WTC11 (cell line): Measurements from ENCODE around the gene LHPP. TPM values are rescaled to one million over a fixed set of nuclear protein-coding genes. Genes with fewer than 3 reads are reported as not detected.

Source experiments
- ATAC-seq: fragments of 200-7000 bp; cut with Tn5 transposase; 2 replicates; pipeline ENCODE4 v1.10.0; 2021; ENCODE audit warnings: mild to moderate bottlenecking, moderate library complexity
- CTCF ChIA-PET: fragments of 300-600 bp; sonication (Branson Sonifier 250); formaldehyde crosslinking; loops from one replicate; lab custom pipeline; 2021; ENCODE audit warnings: antibody characterized with exemption; lab: Charles Lee
- POLR2A ChIA-PET: fragments of 350-600 bp; sonication (Branson Sonifier 250); formaldehyde crosslinking; loops from one replicate; lab custom pipeline; 2021; ENCODE audit warnings: antibody characterized with exemption; lab: Charles Lee
- DNase-seq: peaks from one replicate; pipeline ENCODE4 v3.0.0; 2021; ENCODE audit warnings: low spot score
- H3K27ac Mint-ChIP-seq: 2 replicates; pipeline ENCODE4 v1.8.0; 2021; ENCODE audit warnings: mixed read lengths
- H3K27me3 Mint-ChIP-seq: 2 replicates; pipeline ENCODE4 v1.8.0; 2021; ENCODE audit warnings: low read depth, mild to moderate bottlenecking, moderate library complexity, mixed read lengths
- H3K36me3 Mint-ChIP-seq: 2 replicates; pipeline ENCODE4 v1.8.0; 2021; ENCODE audit warnings: mixed read lengths
- H3K4me1 Mint-ChIP-seq: 2 replicates; pipeline ENCODE4 v1.8.0; 2022; ENCODE audit warnings: mixed read lengths
- H3K4me3 Mint-ChIP-seq: 2 replicates; pipeline ENCODE4 v1.8.0; 2021; ENCODE audit warnings: mild to moderate bottlenecking, moderate library complexity, mixed read lengths
- H3K9me3 Mint-ChIP-seq: 2 replicates; pipeline ENCODE4 v1.8.0; 2021; ENCODE audit warnings: mixed read lengths
- FOXJ3 ChIP-seq: sonication (generic); formaldehyde crosslinking; IDR thresholded peaks from 2 replicates; pipeline ENCODE4 v1.9.0; 2021; ENCODE audit warnings: missing genetic modification reagents, mild to moderate bottlenecking, borderline replicate concordance
- GRHL2 ChIP-seq: fragments of 250-450 bp; sonication (Bioruptor Pico); IDR thresholded peaks from 2 replicates; pipeline ENCODE4 v1.8.0; 2022; ENCODE audit warnings: mild to moderate bottlenecking, moderate library complexity; ENCODE audit not compliant: insufficient replicate concordance, severe bottlenecking
- NFE2L1 ChIP-seq: sonication (generic); formaldehyde crosslinking; IDR thresholded peaks from 2 replicates; pipeline ENCODE4 v1.8.1; 2023; ENCODE audit warnings: missing genetic modification reagents
- NR3C1 ChIP-seq: sonication (generic); formaldehyde crosslinking; conservative IDR thresholded peaks from 2 replicates; pipeline ENCODE4 v1.8.1; 2023; ENCODE audit warnings: low read depth, mild to moderate bottlenecking, missing genetic modification reagents
- OVOL2 ChIP-seq: fragments of 250-450 bp; sonication (Bioruptor Pico); IDR thresholded peaks from 2 replicates; pipeline ENCODE4 v1.9.0; 2021; ENCODE audit warnings: mild to moderate bottlenecking, borderline replicate concordance
- RORB ChIP-seq: fragments of 250-450 bp; sonication (Bioruptor Pico); IDR thresholded peaks from 2 replicates; pipeline ENCODE4 v1.9.0; 2021; ENCODE audit warnings: mild to moderate bottlenecking
- SP1 ChIP-seq: sonication (generic); formaldehyde crosslinking; conservative IDR thresholded peaks from 2 replicates; pipeline ENCODE4 v1.8.1; 2022; ENCODE audit warnings: missing genetic modification reagents
- TEAD1 ChIP-seq: sonication (generic); formaldehyde crosslinking; IDR thresholded peaks from 2 replicates; pipeline ENCODE4 v1.8.0; 2022; ENCODE audit warnings: mild to moderate bottlenecking, missing genetic modification reagents
- ZBTB21 ChIP-seq: sonication (generic); formaldehyde crosslinking; IDR thresholded peaks from 2 replicates; pipeline ENCODE4 v1.8.1; 2023; ENCODE audit warnings: mild to moderate bottlenecking, missing genetic modification reagents, borderline replicate concordance
- ZNF121 ChIP-seq: sonication (generic); formaldehyde crosslinking; IDR thresholded peaks from 2 replicates; pipeline ENCODE4 v1.8.0; 2023; ENCODE audit warnings: missing genetic modification reagents
- ZNF263 ChIP-seq: sonication (generic); formaldehyde crosslinking; IDR thresholded peaks from 2 replicates; pipeline ENCODE4 v1.8.1; 2022; ENCODE audit warnings: low read depth, mild to moderate bottlenecking, moderate library complexity, missing genetic modification reagents
- ZNF317 ChIP-seq: sonication (generic); formaldehyde crosslinking; IDR thresholded peaks from 2 replicates; pipeline ENCODE4 v1.8.1; 2023; ENCODE audit warnings: low read depth, mild to moderate bottlenecking, moderate library complexity, missing genetic modification reagents, borderline replicate concordance
- ZNF416 ChIP-seq: fragments of 250-450 bp; sonication (Bioruptor Pico); IDR thresholded peaks from 2 replicates; pipeline ENCODE4 v1.9.0; 2021; ENCODE audit warnings: mild to moderate bottlenecking, inconsistent platforms
- total RNA-seq: library from RNA; stranded (reverse); gene quantifications from 3 replicates; pipeline ENCODE4 v1.2.3, GENCODE V29; 2021
- TF ChIP-seq, protein P1 (sequence below): sonication (generic); formaldehyde crosslinking; IDR thresholded peaks from 2 replicates; pipeline ENCODE4 v1.8.1; 2022; ENCODE audit warnings: mild to moderate bottlenecking, missing genetic modification reagents, moderate library complexity, borderline replicate concordance
- TF ChIP-seq, protein P2 (sequence below): sonication (generic); formaldehyde crosslinking; IDR thresholded peaks from 2 replicates; pipeline ENCODE4 v1.8.1; 2023; ENCODE audit warnings: mild to moderate bottlenecking, missing genetic modification reagents, moderate library complexity
- TF ChIP-seq, protein P3 (sequence below): fragments of 250-450 bp; sonication (Bioruptor Pico); IDR thresholded peaks from 2 replicates; pipeline ENCODE4 v2.1.2; 2022; ENCODE audit warnings: mild to moderate bottlenecking, moderate library complexity
- TF ChIP-seq, protein P4 (sequence below): sonication (generic); formaldehyde crosslinking; IDR thresholded peaks from 2 replicates; pipeline ENCODE4 v1.8.0; 2022; ENCODE audit warnings: mild to moderate bottlenecking, missing genetic modification reagents
- TF ChIP-seq, protein P5 (sequence below): sonication (generic); formaldehyde crosslinking; IDR thresholded peaks from 2 replicates; pipeline ENCODE4 v1.8.0; 2022; ENCODE audit warnings: mild to moderate bottlenecking, missing genetic modification reagents
- TF ChIP-seq, protein P6 (sequence below): sonication (generic); formaldehyde crosslinking; IDR thresholded peaks from 2 replicates; pipeline ENCODE4 v1.8.0; 2023; ENCODE audit warnings: missing genetic modification reagents
- TF ChIP-seq, protein P7 (sequence below): sonication (generic); formaldehyde crosslinking; IDR thresholded peaks from 2 replicates; pipeline ENCODE4 v1.8.1; 2023; ENCODE audit warnings: mild to moderate bottlenecking, missing genetic modification reagents, borderline replicate concordance

The LHPP gene
- total RNA-seq, 1 experiment from 2014 or later: 33.2 TPM

DNA sequence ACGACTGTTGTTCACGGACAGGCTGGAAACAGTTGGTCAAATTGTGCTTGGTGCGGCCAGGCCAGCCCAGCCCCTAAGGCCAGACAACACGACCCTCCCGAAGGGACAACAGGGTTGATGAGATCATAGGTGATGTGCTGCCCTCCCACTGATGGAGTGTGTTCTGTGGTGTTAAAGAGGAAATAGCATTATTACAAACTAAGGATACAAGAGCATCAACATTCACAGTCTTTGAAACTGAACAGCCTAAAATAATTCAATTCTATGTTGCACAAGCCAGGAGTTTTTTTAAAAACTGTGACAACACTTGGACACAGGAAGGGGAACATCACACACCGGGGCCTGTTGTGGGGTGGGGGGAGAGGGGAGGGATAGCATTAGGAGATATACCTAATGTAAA is 194.9 kb downstream of the LHPP start:
- H3K9me3 Mint-ChIP-seq: no peaks in the 10 kb centered on the region
- ATAC-seq: no peak
- POLR2A ChIA-PET: no interaction called here
- TF ChIP-seq, protein P1, sequence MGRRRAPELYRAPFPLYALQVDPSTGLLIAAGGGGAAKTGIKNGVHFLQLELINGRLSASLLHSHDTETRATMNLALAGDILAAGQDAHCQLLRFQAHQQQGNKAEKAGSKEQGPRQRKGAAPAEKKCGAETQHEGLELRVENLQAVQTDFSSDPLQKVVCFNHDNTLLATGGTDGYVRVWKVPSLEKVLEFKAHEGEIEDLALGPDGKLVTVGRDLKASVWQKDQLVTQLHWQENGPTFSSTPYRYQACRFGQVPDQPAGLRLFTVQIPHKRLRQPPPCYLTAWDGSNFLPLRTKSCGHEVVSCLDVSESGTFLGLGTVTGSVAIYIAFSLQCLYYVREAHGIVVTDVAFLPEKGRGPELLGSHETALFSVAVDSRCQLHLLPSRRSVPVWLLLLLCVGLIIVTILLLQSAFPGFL (CRISPR knock-in tag): no peak
- no peak for TF ChIP-seq RORB (CRISPR knock-in tag)
- no peak for TF ChIP-seq ZNF121 (CRISPR knock-in tag)
- TF ChIP-seq GRHL2 (CRISPR knock-in tag): no peak
- TF ChIP-seq, protein P2, sequence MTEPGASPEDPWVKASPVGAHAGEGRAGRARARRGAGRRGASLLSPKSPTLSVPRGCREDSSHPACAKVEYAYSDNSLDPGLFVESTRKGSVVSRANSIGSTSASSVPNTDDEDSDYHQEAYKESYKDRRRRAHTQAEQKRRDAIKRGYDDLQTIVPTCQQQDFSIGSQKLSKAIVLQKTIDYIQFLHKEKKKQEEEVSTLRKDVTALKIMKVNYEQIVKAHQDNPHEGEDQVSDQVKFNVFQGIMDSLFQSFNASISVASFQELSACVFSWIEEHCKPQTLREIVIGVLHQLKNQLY (CRISPR knock-in tag): no peak
- TF ChIP-seq NR3C1: no peak
- no peak for TF ChIP-seq FOXJ3 (CRISPR knock-in tag)
- TF ChIP-seq, all 79 proteins: peak for 0
- DNase-seq: no peak
- CTCF ChIA-PET: no interaction called here
- Mint-ChIP-seq H3K4me3 (no peak overlapping the region), H3K27ac (no peak overlapping the region; the same call in 1 of the 2 replicates), H3K36me3 (peaks cover 3% of the 10 kb centered on the region; the same call in 1 of the 2 replicates), H3K4me1 (peaks cover 22% of the 10 kb centered on the region), H3K27me3 (no peaks in the 10 kb centered on the region)

DNA sequence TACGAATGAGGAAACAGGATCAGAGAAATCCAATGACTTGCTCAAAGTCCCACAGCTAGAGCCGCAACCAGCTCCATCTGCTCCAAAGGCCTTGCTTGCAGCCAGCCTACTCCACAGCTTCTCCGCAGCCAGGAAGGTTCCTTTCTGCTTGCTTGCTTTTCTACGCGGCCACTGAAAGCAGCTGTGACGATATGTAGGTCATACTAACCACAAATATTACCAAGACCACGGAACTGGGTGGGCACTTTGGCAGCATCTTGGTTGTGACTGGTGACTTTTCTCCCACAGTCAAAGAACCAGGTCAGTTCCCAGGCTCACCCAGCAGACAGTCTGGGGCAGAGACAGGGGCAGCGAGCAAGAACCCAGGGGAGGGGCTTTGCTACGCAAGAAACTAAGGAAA is 196.2 kb downstream of the LHPP start:
- Mint-ChIP-seq H3K27ac (peak overlapping the region; percentile 67), H3K4me1 (peaks cover 15% of the 10 kb centered on the region), H3K9me3 (no peaks in the 10 kb centered on the region), H3K4me3 (no peak overlapping the region), H3K27me3 (no peaks in the 10 kb centered on the region), H3K36me3 (peaks cover 3% of the 10 kb centered on the region; the same call in 1 of the 2 replicates)
- TF ChIP-seq NR3C1 (no peak), ZNF121 (CRISPR knock-in tag) (no peak), ZNF416 (CRISPR knock-in tag) (no peak), SP1 (CRISPR knock-in tag) (no peak), OVOL2 (no peak), ZNF317 (CRISPR knock-in tag) (no peak), ZBTB21 (CRISPR knock-in tag) (no peak), ZNF263 (no peak), NFE2L1 (no peak), TEAD1 (CRISPR knock-in tag) (no peak)
- TF ChIP-seq, protein P3, sequence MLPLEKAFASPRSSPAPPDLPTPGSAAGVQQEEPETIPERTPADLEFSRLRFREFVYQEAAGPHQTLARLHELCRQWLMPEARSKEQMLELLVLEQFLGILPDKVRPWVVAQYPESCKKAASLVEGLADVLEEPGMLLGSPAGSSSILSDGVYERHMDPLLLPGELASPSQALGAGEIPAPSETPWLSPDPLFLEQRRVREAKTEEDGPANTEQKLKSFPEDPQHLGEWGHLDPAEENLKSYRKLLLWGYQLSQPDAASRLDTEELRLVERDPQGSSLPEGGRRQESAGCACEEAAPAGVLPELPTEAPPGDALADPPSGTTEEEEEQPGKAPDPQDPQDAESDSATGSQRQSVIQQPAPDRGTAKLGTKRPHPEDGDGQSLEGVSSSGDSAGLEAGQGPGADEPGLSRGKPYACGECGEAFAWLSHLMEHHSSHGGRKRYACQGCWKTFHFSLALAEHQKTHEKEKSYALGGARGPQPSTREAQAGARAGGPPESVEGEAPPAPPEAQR: no peak
- TF ChIP-seq, protein P4, sequence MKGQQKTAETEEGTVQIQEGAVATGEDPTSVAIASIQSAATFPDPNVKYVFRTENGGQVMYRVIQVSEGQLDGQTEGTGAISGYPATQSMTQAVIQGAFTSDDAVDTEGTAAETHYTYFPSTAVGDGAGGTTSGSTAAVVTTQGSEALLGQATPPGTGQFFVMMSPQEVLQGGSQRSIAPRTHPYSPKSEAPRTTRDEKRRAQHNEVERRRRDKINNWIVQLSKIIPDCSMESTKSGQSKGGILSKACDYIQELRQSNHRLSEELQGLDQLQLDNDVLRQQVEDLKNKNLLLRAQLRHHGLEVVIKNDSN (CRISPR knock-in tag): no peak
- TF ChIP-seq, protein P5, sequence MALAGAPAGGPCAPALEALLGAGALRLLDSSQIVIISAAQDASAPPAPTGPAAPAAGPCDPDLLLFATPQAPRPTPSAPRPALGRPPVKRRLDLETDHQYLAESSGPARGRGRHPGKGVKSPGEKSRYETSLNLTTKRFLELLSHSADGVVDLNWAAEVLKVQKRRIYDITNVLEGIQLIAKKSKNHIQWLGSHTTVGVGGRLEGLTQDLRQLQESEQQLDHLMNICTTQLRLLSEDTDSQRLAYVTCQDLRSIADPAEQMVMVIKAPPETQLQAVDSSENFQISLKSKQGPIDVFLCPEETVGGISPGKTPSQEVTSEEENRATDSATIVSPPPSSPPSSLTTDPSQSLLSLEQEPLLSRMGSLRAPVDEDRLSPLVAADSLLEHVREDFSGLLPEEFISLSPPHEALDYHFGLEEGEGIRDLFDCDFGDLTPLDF (CRISPR knock-in tag): no peak
- TF ChIP-seq, protein P6, sequence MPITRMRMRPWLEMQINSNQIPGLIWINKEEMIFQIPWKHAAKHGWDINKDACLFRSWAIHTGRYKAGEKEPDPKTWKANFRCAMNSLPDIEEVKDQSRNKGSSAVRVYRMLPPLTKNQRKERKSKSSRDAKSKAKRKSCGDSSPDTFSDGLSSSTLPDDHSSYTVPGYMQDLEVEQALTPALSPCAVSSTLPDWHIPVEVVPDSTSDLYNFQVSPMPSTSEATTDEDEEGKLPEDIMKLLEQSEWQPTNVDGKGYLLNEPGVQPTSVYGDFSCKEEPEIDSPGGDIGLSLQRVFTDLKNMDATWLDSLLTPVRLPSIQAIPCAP (CRISPR knock-in tag): no peak
- TF ChIP-seq, protein P7, sequence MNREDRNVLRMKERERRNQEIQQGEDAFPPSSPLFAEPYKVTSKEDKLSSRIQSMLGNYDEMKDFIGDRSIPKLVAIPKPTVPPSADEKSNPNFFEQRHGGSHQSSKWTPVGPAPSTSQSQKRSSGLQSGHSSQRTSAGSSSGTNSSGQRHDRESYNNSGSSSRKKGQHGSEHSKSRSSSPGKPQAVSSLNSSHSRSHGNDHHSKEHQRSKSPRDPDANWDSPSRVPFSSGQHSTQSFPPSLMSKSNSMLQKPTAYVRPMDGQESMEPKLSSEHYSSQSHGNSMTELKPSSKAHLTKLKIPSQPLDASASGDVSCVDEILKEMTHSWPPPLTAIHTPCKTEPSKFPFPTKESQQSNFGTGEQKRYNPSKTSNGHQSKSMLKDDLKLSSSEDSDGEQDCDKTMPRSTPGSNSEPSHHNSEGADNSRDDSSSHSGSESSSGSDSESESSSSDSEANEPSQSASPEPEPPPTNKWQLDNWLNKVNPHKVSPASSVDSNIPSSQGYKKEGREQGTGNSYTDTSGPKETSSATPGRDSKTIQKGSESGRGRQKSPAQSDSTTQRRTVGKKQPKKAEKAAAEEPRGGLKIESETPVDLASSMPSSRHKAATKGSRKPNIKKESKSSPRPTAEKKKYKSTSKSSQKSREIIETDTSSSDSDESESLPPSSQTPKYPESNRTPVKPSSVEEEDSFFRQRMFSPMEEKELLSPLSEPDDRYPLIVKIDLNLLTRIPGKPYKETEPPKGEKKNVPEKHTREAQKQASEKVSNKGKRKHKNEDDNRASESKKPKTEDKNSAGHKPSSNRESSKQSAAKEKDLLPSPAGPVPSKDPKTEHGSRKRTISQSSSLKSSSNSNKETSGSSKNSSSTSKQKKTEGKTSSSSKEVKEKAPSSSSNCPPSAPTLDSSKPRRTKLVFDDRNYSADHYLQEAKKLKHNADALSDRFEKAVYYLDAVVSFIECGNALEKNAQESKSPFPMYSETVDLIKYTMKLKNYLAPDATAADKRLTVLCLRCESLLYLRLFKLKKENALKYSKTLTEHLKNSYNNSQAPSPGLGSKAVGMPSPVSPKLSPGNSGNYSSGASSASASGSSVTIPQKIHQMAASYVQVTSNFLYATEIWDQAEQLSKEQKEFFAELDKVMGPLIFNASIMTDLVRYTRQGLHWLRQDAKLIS (CRISPR knock-in tag): no peak
- DNase-seq (no peak), ATAC-seq (no peak)
- CTCF ChIA-PET: interaction anchor here (1.4 kb wide), 1 partner anchor 128 kb away, joined by 3 read pairs; no protein-coding TSS in a partner anchor
- POLR2A ChIA-PET: no interaction called here
